Measurements from ENCODE around the gene CDK5. TPM values are rescaled to one million over a fixed set of nuclear protein-coding genes. Genes with fewer than 3 reads are reported as not detected.

Gene CDK5
- total and polyA plus RNA-seq, 2 donors (not counting 1 experiment from before 2014, with no cell fraction given): 8.2 to 8.4 TPM

- CTCF ChIA-PET: interaction anchor here (1.3 to 2.2 kb wide), 2 partner anchors 21 to 51 kb away, joined by 4 to 6 read pairs; partner anchors contain the start of gene FASTK
- intact Hi-C loops (cut with micrococcal nuclease): loop anchor here (1.0 to 5.0 kb wide), 4 partner anchors 21 to 1345 kb away; partner anchors contain the start of genes FASTK and REPIN1
- peak within 1 kb of the TSS; percentile 100 for H3K4me2 ChIP-seq (replicated peaks; ENCODE audit: low read depth, low read length, poor library complexity, severe bottlenecking)
- peak within 1 kb of the TSS; percentile 79 to 82 for H3K27ac ChIP-seq (ENCODE audit: low read length in 2 of 2)
- H3K4me1 Mint-ChIP-seq: peaks cover 36% of the 10 kb centered on the region
- H3K9me3 ChIP-seq (ENCODE audit: control extremely low read depth in 1 of 3, control insufficient read depth in 2 of 3, insufficient read depth in 1 of 3, low read length in 2 of 3): no peaks in the 10 kb centered on the region
- H3K36me3 ChIP-seq (replicated peaks in 1 of 2; ENCODE audit: control extremely low read depth in 1 of 2, control insufficient read depth in 1 of 2, extremely low read depth in 1 of 2, insufficient read depth in 2 of 2, low read length in 1 of 2): peaks cover 0 to 5% of the 10 kb centered on the region in 2 experiments
- peaks cover 32% of the 10 kb centered on the region for H4K20me1 ChIP-seq (ENCODE audit: control insufficient read depth, insufficient read depth, low read length, poor library complexity, severe bottlenecking)
- peak within 1 kb of the TSS; percentile 94 for H3K27ac Mint-ChIP-seq
- H3K27me3 ChIP-seq (replicated peaks in 1 of 4; ENCODE audit: control extremely low read depth in 1 of 4, control insufficient read depth in 3 of 4, insufficient read depth in 4 of 4, low read length in 3 of 4): no peaks in the 10 kb centered on the region
- H3K27me3 Mint-ChIP-seq: no peaks in the 10 kb centered on the region
- H2AFZ ChIP-seq (ENCODE audit: insufficient read depth, low read depth, low read length, poor library complexity, severe bottlenecking): peak within 1 kb of the TSS; percentile 98
- H3K4me3 ChIP-seq (ENCODE audit: control extremely low read depth in 1 of 5, extremely low read depth in 1 of 5, insufficient read depth in 1 of 5, low read depth in 2 of 5, low read length in 4 of 5): peak within 1 kb of the TSS; percentile 67 to 90 (median 73)
- H3K9ac ChIP-seq (ENCODE audit: low read length): peak within 1 kb of the TSS; percentile 89
- POLR2A ChIA-PET: interaction anchor here (0.7 to 1.0 kb wide), 2 partner anchors 24 to 732 kb away, joined by 3 to 7 read pairs; partner anchors contain the start of gene TMUB1
- peak; percentile 87 for DNase-seq
- peak; percentile 35 for ATAC-seq (ENCODE audit: low read depth)
- H3K79me2 ChIP-seq (ENCODE audit: control insufficient read depth, insufficient read depth, low read length): peaks cover 37% of the 10 kb centered on the region
- no peaks in the 10 kb centered on the region for H3K9me3 Mint-ChIP-seq (ENCODE audit: insufficient read depth)
- TF ChIP-seq EZH2 (IDR thresholded peaks at IDR 0.05; ENCODE audit: borderline replicate concordance, insufficient read depth, low read depth, low read length, poor library complexity, severe bottlenecking): no peak
- peak; percentile 82 for TF ChIP-seq CTCF (IDR thresholded peaks at IDR 0.05)
- H3K4me3 Mint-ChIP-seq: peak within 1 kb of the TSS; percentile 96
- WGBS (ENCODE audit: insufficient coverage): under 1% methylated on average over 72 of the region's 75 CpGs
- peaks cover 23 to 40% of the 10 kb centered on the region in 2 donors for H3K4me1 ChIP-seq (ENCODE audit: control insufficient read depth in 2 of 2, insufficient read depth in 2 of 2, low read length in 2 of 2)
These were observed 1.8 kb upstream of the CDK5 start, which contains the start of gene SLC4A2 for GRCh38 chr7:151059367-151060112. TSS of gene SLC4A2 (plus strand) at chr7:151059589. CDS start at chr7:151061988, 2,399 bp downstream.
